Measurements from ENCODE around the gene DPY19L2.
"Not testable (repeated sequence)": the region's sequence is repeated elsewhere in the genome, so short reads cannot be mapped to it uniquely, and the experiment has no call there.

DNA sequence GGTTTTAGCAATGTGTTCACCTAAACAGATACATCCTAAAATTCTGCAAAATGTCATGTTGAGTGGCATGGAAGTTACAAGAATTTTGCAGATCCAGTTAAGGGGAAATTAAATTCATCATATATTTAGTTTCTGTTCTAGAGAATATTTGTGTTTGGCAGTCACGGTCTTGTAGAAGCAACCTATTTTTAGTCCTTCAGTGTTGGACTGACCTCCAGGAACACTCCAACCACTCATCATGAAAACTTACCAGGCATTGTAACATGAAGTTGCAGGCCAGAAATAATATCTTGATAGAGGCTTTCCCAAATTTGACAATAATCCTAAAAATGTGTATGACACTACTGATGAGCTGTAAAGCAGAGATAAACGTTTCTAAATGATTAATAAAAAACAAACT lies 119.3 kb downstream of the DPY19L2 start:
- not testable (repeated sequence) for TF ChIP-seq GATA1 (IDR thresholded peaks at IDR 0.05; ENCODE audit: low read depth, low read length); POLR2A (IDR thresholded peaks at IDR 0.05; ENCODE audit: low read length)

Measured in erythroblast (primary cell).